Gastrocnemius medialis (tissue), 4 donors: ENCODE measurements around the gene PRND.

Experiments
- POLR2A ChIP-seq, 2 donors: fragments of 450-650 bp; IDR thresholded peaks; one replicate each; pipeline ENCODE4 v1.6.1; 2017; ENCODE audit warnings: antibody characterized with exemption in 2 of 2, mild to moderate bottlenecking in 2 of 2, moderate library complexity in 2 of 2
- TF ChIP-seq, protein P1 (sequence below), 5 experiments: fragments of 450-650 bp in 3 of 5; fragments of 200-600 bp in 2 of 5; sonication (generic) in 2 of 5; IDR thresholded peaks in 4 of 5; conservative IDR thresholded peaks in 1 of 5; 1 replicate in 4 of 5; 2 replicates in 1 of 5; pipeline ENCODE4 v1.5.1; 2016 to 2019; ENCODE audit warnings: antibody characterized with exemption in 5 of 5, mild to moderate bottlenecking in 3 of 5, moderate library complexity in 3 of 5

GRCh38 chr20:4765681-4766080 lies 44.0 kb downstream of the PRND start:
- TF ChIP-seq, protein P1, sequence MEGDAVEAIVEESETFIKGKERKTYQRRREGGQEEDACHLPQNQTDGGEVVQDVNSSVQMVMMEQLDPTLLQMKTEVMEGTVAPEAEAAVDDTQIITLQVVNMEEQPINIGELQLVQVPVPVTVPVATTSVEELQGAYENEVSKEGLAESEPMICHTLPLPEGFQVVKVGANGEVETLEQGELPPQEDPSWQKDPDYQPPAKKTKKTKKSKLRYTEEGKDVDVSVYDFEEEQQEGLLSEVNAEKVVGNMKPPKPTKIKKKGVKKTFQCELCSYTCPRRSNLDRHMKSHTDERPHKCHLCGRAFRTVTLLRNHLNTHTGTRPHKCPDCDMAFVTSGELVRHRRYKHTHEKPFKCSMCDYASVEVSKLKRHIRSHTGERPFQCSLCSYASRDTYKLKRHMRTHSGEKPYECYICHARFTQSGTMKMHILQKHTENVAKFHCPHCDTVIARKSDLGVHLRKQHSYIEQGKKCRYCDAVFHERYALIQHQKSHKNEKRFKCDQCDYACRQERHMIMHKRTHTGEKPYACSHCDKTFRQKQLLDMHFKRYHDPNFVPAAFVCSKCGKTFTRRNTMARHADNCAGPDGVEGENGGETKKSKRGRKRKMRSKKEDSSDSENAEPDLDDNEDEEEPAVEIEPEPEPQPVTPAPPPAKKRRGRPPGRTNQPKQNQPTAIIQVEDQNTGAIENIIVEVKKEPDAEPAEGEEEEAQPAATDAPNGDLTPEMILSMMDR (IDR thresholded peaks at IDR 0.05 in 4 of 5, conservative IDR thresholded peaks at IDR 0.05 in 1 of 5), result no peak
- TF ChIP-seq POLR2A (IDR thresholded peaks at IDR 0.05), result no peak
